Fibroblast of lung (primary cell): ENCODE data around the gene FARP1. TPM values are rescaled to one million over a fixed set of nuclear protein-coding genes. Genes with fewer than 3 reads are reported as not detected.

ENCODE experiments used
- DNase-seq, 2 donors: peaks; one replicate each; pipeline versions ENCODE4 v3.0.0 to v3.0.0-alpha.2; 2010; ENCODE audit warnings: low read depth in 2 of 2
- H2AFZ ChIP-seq: 2 replicates; pipeline ENCODE4 v1.5.1; 2012; ENCODE audit warnings: low read length, control low read depth, inconsistent platforms
- H3K27ac ChIP-seq: 2 replicates; pipeline ENCODE4 v1.5.1; 2011; ENCODE audit warnings: low read length, control low read depth; ENCODE audit not compliant: insufficient read depth
- H3K27me3 ChIP-seq: 2 replicates; pipeline ENCODE4 v1.5.1; 2011; ENCODE audit warnings: mild to moderate bottlenecking, low read length; ENCODE audit not compliant: control insufficient read depth, insufficient read depth
- H3K36me3 ChIP-seq: 2 replicates; pipeline ENCODE4 v1.5.1; 2011; ENCODE audit warnings: low read length; ENCODE audit not compliant: control insufficient read depth, insufficient read depth
- H3K4me1 ChIP-seq: 2 replicates; pipeline ENCODE4 v1.5.1; 2011; ENCODE audit warnings: low read length; ENCODE audit not compliant: control insufficient read depth, insufficient read depth; ENCODE audit errors: extremely low read depth
- H3K4me2 ChIP-seq: 2 replicates; pipeline ENCODE4 v1.5.1; 2011; ENCODE audit warnings: low read length, control low read depth; ENCODE audit not compliant: insufficient read depth; ENCODE audit errors: extremely low read depth
- H3K4me3 ChIP-seq, 4 experiments: fragments of 200-600 bp in 1 of 4; sonication (generic) in 1 of 4; replicated peaks in 1 of 4; 2 replicates each; pipeline ENCODE4 v1.5.1; 2011 to 2016; ENCODE audit warnings: low read length in 4 of 4, low read depth in 3 of 4, mild to moderate bottlenecking in 3 of 4, control low read depth in 2 of 4, inconsistent platforms in 1 of 4, mixed read lengths in 1 of 4; ENCODE audit not compliant: insufficient read depth in 1 of 4; ENCODE audit errors: control extremely low read depth in 1 of 4
- H3K79me2 ChIP-seq: 2 replicates; pipeline ENCODE4 v1.5.1; 2012; ENCODE audit warnings: mild to moderate bottlenecking, low read length, inconsistent platforms; ENCODE audit not compliant: control insufficient read depth, insufficient read depth
- H3K9ac ChIP-seq: 2 replicates; pipeline ENCODE4 v1.5.1; 2011; ENCODE audit warnings: mild to moderate bottlenecking, low read length, control low read depth; ENCODE audit not compliant: insufficient read depth
- H3K9me3 ChIP-seq: 2 replicates; pipeline ENCODE4 v1.5.1; 2012; ENCODE audit warnings: low read depth, low read length; ENCODE audit not compliant: control insufficient read depth, insufficient read depth
- H4K20me1 ChIP-seq: 2 replicates; pipeline ENCODE4 v1.5.1; 2011; ENCODE audit warnings: low read length; ENCODE audit not compliant: control insufficient read depth, insufficient read depth; ENCODE audit errors: extremely low read depth
- EZH2 ChIP-seq: IDR thresholded peaks from 2 replicates; pipeline ENCODE4 v1.5.1; 2012; ENCODE audit warnings: low read length, control low read depth, mild to moderate bottlenecking; ENCODE audit errors: missing control alignments
- polyA plus RNA-seq, 2 donors: library from polyadenylated mRNA; depleted of rRNA in 1 of 2; stranded (reverse) in 1 of 2; unstranded in 1 of 2; fragments of >200 nt; gene quantifications; 2 replicates each; pipeline ENCODE4 v1.2.1, GENCODE V29; 2011 to 2012; ENCODE audit warnings: missing spikeins in 1 of 2
- total RNA-seq: library from RNA; depleted of rRNA; stranded (reverse); fragments of >200 nt; gene quantifications from 2 replicates; pipeline ENCODE4 v1.2.1, GENCODE V29; 2014
- TF ChIP-seq, protein P1 (sequence below), 2 donors: IDR thresholded peaks in 1 of 2; conservative IDR thresholded peaks in 1 of 2; 1 replicate in 1 of 2; 2 replicates in 1 of 2; pipeline ENCODE4 v1.5.1; 2011 to 2012; ENCODE audit warnings: low read length in 2 of 2, control low read depth in 1 of 2, inconsistent platforms in 1 of 2, low read depth in 1 of 2, mild to moderate bottlenecking in 1 of 2

FARP1 gene
- total and polyA plus RNA-seq, 2 donors (not counting 1 experiment from before 2014, with no cell fraction given), result 50.9 to 199 TPM

DNA sequence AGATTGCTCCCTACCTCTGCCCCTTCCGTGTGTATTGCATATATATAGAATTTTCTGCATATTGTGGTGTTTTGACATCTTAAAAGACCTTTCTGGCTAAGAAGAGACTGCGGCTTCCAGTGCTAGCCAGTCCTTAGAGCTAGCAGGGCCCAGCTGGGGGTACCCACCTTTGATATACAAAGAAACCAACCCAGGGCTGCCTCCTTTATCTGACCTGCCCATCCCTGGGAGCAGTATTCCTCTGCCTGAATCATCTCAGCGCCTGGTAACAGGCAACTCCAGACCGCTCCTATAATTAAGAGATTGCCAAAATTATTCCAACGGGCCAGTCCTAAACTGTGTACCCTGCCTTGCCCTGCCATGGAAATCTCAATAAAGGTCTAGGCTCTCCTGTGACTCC, 220.4 kb downstream of the FARP1 start:
- no peaks in the 10 kb centered on the region for H4K20me1 ChIP-seq
- TF ChIP-seq, protein P1, sequence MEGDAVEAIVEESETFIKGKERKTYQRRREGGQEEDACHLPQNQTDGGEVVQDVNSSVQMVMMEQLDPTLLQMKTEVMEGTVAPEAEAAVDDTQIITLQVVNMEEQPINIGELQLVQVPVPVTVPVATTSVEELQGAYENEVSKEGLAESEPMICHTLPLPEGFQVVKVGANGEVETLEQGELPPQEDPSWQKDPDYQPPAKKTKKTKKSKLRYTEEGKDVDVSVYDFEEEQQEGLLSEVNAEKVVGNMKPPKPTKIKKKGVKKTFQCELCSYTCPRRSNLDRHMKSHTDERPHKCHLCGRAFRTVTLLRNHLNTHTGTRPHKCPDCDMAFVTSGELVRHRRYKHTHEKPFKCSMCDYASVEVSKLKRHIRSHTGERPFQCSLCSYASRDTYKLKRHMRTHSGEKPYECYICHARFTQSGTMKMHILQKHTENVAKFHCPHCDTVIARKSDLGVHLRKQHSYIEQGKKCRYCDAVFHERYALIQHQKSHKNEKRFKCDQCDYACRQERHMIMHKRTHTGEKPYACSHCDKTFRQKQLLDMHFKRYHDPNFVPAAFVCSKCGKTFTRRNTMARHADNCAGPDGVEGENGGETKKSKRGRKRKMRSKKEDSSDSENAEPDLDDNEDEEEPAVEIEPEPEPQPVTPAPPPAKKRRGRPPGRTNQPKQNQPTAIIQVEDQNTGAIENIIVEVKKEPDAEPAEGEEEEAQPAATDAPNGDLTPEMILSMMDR (conservative IDR thresholded peaks at IDR 0.05 in 1 of 2, IDR thresholded peaks at IDR 0.05 in 1 of 2; ENCODE audit: low read depth in 1 of 2, low read length in 2 of 2), result no peak
- no peak for TF ChIP-seq EZH2
- H3K36me3 ChIP-seq, result no peaks in the 10 kb centered on the region
- H3K9ac ChIP-seq, result no peak overlapping the region
- H3K4me1 ChIP-seq, result peaks cover under 1% of the 10 kb centered on the region
- H3K4me2 ChIP-seq, result no peak overlapping the region
- peaks cover 1% of the 10 kb centered on the region for H3K79me2 ChIP-seq
- no peaks in the 10 kb centered on the region for H3K27me3 ChIP-seq
- H3K27ac ChIP-seq, result no peak overlapping the region
- no peaks in the 10 kb centered on the region for H3K9me3 ChIP-seq
- H3K4me3 ChIP-seq, result no peak overlapping the region
- H2AFZ ChIP-seq, result no peak overlapping the region
- no peak for DNase-seq

DNA sequence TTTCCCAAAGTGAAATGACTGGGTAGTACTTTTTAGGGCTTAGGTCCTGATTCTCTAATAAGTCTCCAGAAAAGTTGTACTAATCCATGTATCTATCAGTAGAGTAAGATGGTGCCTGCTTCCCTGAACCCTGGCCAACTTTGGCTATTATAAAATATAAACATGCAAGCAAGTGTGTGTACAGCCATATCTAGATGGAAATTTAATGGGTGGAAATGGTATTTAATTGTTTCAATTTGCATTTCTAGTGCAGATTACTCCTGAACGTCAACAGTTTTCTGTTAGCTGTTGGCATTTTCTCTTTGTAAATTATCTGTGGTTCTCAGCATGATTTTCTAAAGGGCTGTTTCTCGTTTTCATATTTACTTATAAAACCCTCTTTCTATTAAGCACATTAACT, 221.3 kb downstream of the FARP1 start:
- DNase-seq, result no peak
- no peak overlapping the region for H3K4me2 ChIP-seq
- H3K9me3 ChIP-seq, result no peaks in the 10 kb centered on the region
- no peaks in the 10 kb centered on the region for H3K36me3 ChIP-seq
- H3K79me2 ChIP-seq, result peaks cover 1% of the 10 kb centered on the region
- no peak overlapping the region for H3K4me3 ChIP-seq
- no peak overlapping the region for H3K9ac ChIP-seq
- no peak for TF ChIP-seq EZH2
- TF ChIP-seq, protein P1 (conservative IDR thresholded peaks at IDR 0.05 in 1 of 2, IDR thresholded peaks at IDR 0.05 in 1 of 2; ENCODE audit: low read depth in 1 of 2, low read length in 2 of 2), result no peak
- H3K4me1 ChIP-seq, result peaks cover 3% of the 10 kb centered on the region
- H4K20me1 ChIP-seq, result no peaks in the 10 kb centered on the region
- H2AFZ ChIP-seq, result no peak overlapping the region
- no peaks in the 10 kb centered on the region for H3K27me3 ChIP-seq
- no peak overlapping the region for H3K27ac ChIP-seq

DNA sequence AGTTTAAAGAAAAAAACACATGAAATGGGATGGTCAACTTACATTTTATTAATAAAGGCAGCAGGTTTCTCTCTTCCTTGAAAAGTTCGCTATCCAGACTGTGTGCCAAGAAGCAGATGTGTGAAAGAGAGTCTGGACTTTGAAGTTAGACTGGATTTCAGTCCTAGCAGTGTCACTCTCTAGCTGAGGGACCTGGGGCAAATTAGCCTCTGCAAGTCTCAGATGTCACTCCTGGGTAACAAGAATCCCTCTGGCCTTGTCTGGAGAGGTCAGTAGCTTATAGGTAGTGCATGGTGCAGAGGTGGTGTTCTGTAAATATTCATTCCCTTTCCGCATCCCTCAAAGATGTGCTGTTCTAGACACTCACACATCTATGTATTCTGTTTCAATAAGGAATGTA, 221.8 kb downstream of the FARP1 start:
- Histone ChIP-seq H4K20me1 (no peaks in the 10 kb centered on the region), H3K9ac (no peak overlapping the region), H3K4me2 (no peak overlapping the region), H2AFZ (no peak overlapping the region), H3K4me1 (peaks cover 3% of the 10 kb centered on the region), H3K27ac (no peak overlapping the region), H3K4me3 (no peak overlapping the region), H3K27me3 (no peaks in the 10 kb centered on the region), H3K36me3 (no peaks in the 10 kb centered on the region), H3K9me3 (no peaks in the 10 kb centered on the region), H3K79me2 (no peaks in the 10 kb centered on the region)
- no peak for TF ChIP-seq EZH2
- TF ChIP-seq, protein P1 (conservative IDR thresholded peaks at IDR 0.05 in 1 of 2, IDR thresholded peaks at IDR 0.05 in 1 of 2; ENCODE audit: low read depth in 1 of 2, low read length in 2 of 2), result no peak
- DNase-seq, result no peak
